Activated naive CD8-positive, alpha-beta T cell treated with anti-CD3 and anti-CD28 coated beads, Interleukin-2, amount 10 ng/mL, durations not matched to agents 7 days and 5 days (primary cell): ENCODE data around the gene PLAC8. TPM values are rescaled to one million over a fixed set of nuclear protein-coding genes. Genes with fewer than 3 reads are reported as not detected.
A peak's percentile ranks its signal among the peaks of the same experiment; 100 is the strongest.
"Not testable (repeated sequence)": the region's sequence is repeated elsewhere in the genome, so short reads cannot be mapped to it uniquely, and the experiment has no call there.

Experiments
- ATAC-seq: fragments of 150-1000 bp; cut with Tn5 transposase; one replicate; pipeline ENCODE4 v1.10.0; 2021; ENCODE audit warnings: low read depth, moderate library complexity
- POLR2A ChIA-PET: fragments of 350-600 bp; sonication (Branson Sonifier 250); formaldehyde crosslinking; loops from one replicate; lab custom pipeline; 2021; ENCODE audit warnings: antibody characterized with exemption; lab: Charles Lee
- DNase-seq: peaks from one replicate; pipeline ENCODE4 v3.0.0; 2021
- H3K27ac Mint-ChIP-seq: one replicate; pipeline ENCODE4 v1.8.0; 2022; ENCODE audit warnings: mild to moderate bottlenecking, mixed read lengths
- H3K27me3 Mint-ChIP-seq: one replicate; pipeline ENCODE4 v1.8.0; 2022; ENCODE audit warnings: mild to moderate bottlenecking, moderate library complexity, mixed read lengths
- H3K36me3 Mint-ChIP-seq: one replicate; pipeline ENCODE4 v1.8.0; 2021; ENCODE audit warnings: mild to moderate bottlenecking, mixed read lengths
- H3K4me1 Mint-ChIP-seq: one replicate; pipeline ENCODE4 v1.8.0; 2021; ENCODE audit warnings: mixed read lengths
- H3K4me3 Mint-ChIP-seq: one replicate; pipeline ENCODE4 v1.8.0; 2022; ENCODE audit warnings: mild to moderate bottlenecking, moderate library complexity, mixed read lengths
- H3K9me3 Mint-ChIP-seq: one replicate; pipeline ENCODE4 v1.8.0; 2021; ENCODE audit warnings: mixed read lengths
- total RNA-seq, 2 experiments: library from RNA; stranded (reverse); gene quantifications; one replicate each; pipeline ENCODE4 v1.2.3, GENCODE V29; 2021

The PLAC8 gene
- total RNA-seq, result 100 to 1,000 TPM; 305 to 314 TPM

DNA sequence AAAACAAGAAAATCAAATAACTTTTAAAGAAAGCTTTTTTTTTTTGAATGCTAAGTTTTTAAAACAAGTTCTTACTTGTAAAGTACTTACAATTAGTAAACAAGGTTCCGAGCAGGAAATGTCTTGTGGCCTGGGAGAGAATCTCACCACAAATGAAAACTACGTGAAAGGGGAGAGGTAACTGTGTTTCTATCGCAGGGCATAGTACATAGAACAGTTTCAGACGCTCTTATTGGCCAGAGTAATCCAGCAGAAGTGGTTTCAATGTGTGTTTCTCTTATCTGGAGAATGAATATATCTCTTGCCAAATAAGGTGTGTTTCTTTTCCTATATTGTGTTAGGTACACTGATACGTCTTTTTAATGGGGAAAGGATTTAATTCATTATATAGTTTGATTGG, at the start of gene PLAC8:
Gene PLAC8 (minus strand): TSS at position 154 of the 400 bp plus-strand sequence. CDS start 6,808 bp downstream, outside the sequence.
- H3K4me3 Mint-ChIP-seq, result peak within 1 kb of the TSS; percentile 97
- H3K27me3 Mint-ChIP-seq, result no peaks in the 10 kb centered on the region
- ATAC-seq (peak; percentile 59), DNase-seq (no peak)
- POLR2A ChIA-PET, result interaction anchor here (0.5 to 8.7 kb wide), 8 partner anchors 9 to 206 kb away, joined by 3 to 252 read pairs (median 10); no protein-coding TSS in a partner anchor
- H3K9me3 Mint-ChIP-seq, result no peaks in the 10 kb centered on the region
- peak within 1 kb of the TSS; percentile 97 for H3K27ac Mint-ChIP-seq
- H3K4me1 Mint-ChIP-seq, result peaks cover 32% of the 10 kb centered on the region
- peaks cover 38% of the 10 kb centered on the region for H3K36me3 Mint-ChIP-seq

- no peaks in the 10 kb centered on the region for H3K27me3 Mint-ChIP-seq
- H3K4me1 Mint-ChIP-seq, result peaks cover 22% of the 10 kb centered on the region
- H3K4me3 Mint-ChIP-seq, result no peak overlapping the region
- ATAC-seq (no peak), DNase-seq (no peak)
- no peak overlapping the region for H3K27ac Mint-ChIP-seq
- POLR2A ChIA-PET, result interaction anchor here (0.6 kb wide), 1 partner anchor 100 kb away, joined by 3 read pairs; no protein-coding TSS in a partner anchor
- peaks cover 16% of the 10 kb centered on the region for H3K9me3 Mint-ChIP-seq
- H3K36me3 Mint-ChIP-seq, result peaks cover 21% of the 10 kb centered on the region
Measured at GRCh38 chr4:83153417-83153816, 38.9 kb upstream of the PLAC8 start.

DNA sequence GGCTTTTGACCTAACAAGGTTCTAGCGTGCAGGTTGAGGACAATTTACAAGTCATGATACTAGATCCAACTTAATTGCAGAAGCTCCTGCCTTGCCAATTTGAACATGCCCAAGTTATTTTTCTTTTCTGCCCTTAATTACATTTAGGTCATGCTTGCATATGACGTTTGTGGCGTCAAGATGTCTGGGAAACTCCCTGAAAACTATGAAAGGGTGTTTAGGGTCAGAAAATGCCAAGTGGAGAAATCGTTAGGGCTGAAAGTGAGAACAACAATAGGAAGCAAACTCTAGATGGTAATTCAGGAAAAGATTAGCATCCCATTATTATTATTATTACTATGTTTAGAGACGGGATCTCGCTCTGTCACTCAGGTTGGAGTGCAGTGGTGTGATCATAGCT, 38.2 kb upstream of the PLAC8 start:
- Mint-ChIP-seq H3K9me3 (peaks cover 16% of the 10 kb centered on the region), H3K4me1 (peaks cover 22% of the 10 kb centered on the region), H3K27ac (no peak overlapping the region), H3K4me3 (no peak overlapping the region), H3K27me3 (no peaks in the 10 kb centered on the region), H3K36me3 (peaks cover 22% of the 10 kb centered on the region)
- DNase-seq (no peak), ATAC-seq (no peak)
- POLR2A ChIA-PET, result interaction anchor here (0.6 kb wide), 1 partner anchor 101 kb away, joined by 3 read pairs; no protein-coding TSS in a partner anchor

- H3K4me1 Mint-ChIP-seq, result peaks cover 22% of the 10 kb centered on the region
- POLR2A ChIA-PET, result no interaction called here
Measured at GRCh38 chr4:83151651-83152050, 37.1 kb upstream of the PLAC8 start.

GRCh38 chr4:83150653-83151330, 36.3 kb upstream of the PLAC8 start:
- no peak for DNase-seq
- Mint-ChIP-seq H3K4me1 (peaks cover 22% of the 10 kb centered on the region), H3K27ac (no peak overlapping the region), H3K9me3 (peaks cover 7% of the 10 kb centered on the region), H3K4me3 (no peak overlapping the region), H3K27me3 (no peaks in the 10 kb centered on the region), H3K36me3 (peaks cover 15% of the 10 kb centered on the region)
- ATAC-seq, result no peak
- POLR2A ChIA-PET, result interaction anchor here (0.8 to 1.1 kb wide), 2 partner anchors 12 to 38 kb away, joined by 3 read pairs; no protein-coding TSS in a partner anchor

More at GRCh38 chr4:83151651-83152050, 37.1 kb upstream of the PLAC8 start:
- no peak overlapping the region for H3K27ac Mint-ChIP-seq
- no peak for DNase-seq
- no peak overlapping the region for H3K4me3 Mint-ChIP-seq
- peaks cover 18% of the 10 kb centered on the region for H3K36me3 Mint-ChIP-seq
- H3K27me3 Mint-ChIP-seq, result no peaks in the 10 kb centered on the region
- ATAC-seq, result no peak
- peaks cover 14% of the 10 kb centered on the region for H3K9me3 Mint-ChIP-seq

DNA sequence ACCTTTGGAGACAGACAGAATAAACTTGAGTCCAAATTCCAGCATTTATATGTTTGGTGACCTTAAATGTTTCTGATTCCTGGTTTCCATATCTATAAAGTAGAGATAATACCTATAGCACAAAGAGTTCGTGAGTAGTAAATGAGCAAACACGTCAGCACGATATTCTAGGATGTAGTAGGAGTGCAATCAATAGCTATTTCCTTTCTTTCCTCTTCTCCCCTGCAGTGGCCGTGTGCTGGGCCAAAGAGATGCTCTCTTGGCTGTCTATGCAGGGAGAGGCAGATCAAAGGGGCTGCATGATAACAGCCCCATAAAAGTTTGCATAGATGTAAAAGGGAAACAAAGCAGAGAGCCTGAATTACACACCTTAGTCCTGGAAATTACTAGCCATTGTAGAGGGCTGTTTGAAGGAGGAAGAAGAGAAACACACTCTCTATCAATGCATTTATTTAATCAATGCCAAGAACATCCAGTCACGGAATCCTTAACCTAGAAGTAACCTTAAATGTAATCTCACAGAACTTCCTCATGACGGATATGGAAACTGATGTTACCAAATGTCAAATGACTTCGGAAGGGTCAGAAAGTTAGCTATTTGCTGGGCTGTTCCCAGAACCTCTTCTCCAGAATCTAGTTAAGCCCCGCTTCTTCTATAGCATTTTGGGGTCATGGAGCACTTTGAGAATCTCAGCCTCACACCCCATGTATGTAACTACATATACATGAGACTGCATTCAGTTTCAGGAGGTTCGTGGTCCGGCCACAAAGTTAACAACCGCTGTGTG, 35.5 kb upstream of the PLAC8 start:
- Mint-ChIP-seq H3K9me3 (peaks cover 5% of the 10 kb centered on the region), H3K27me3 (no peaks in the 10 kb centered on the region), H3K27ac (no peak overlapping the region), H3K4me3 (no peak overlapping the region), H3K4me1 (peaks cover 22% of the 10 kb centered on the region), H3K36me3 (peaks cover 14% of the 10 kb centered on the region)
- ATAC-seq (no peak), DNase-seq (no peak)
- POLR2A ChIA-PET, result interaction anchor here (0.8 to 1.1 kb wide), 2 partner anchors 11 to 37 kb away, joined by 3 read pairs; no protein-coding TSS in a partner anchor

DNA sequence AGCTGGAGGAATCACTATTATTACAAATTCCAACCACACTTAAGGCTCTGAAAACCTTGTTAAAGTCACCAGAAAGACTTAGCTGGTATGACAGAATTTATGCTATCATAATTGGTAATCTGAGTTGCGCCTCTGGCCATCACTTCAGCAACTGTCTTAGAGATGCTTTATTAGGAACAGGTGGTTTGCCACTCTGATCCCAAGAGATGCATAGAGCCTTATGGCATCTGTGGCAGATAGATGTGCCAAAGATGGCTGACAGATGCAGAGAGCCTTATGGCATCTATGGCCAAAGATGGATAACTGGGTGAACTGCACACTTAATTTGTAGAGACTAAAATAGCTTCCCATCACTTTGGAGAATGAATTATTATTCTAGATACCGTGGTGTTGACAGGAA, 32.3 kb upstream of the PLAC8 start:
- DNase-seq, result no peak

GRCh38 chr4:83145776-83146175, 31.2 kb upstream of the PLAC8 start:
- not testable (repeated sequence) for H3K27me3 Mint-ChIP-seq, H3K4me3 Mint-ChIP-seq, DNase-seq, H3K27ac Mint-ChIP-seq
- H3K36me3 Mint-ChIP-seq, result peaks cover 18% of the 10 kb centered on the region
- H3K4me1 Mint-ChIP-seq, result peaks cover 12% of the 10 kb centered on the region
- POLR2A ChIA-PET, result interaction anchor here (0.6 kb wide), 2 partner anchors 20 to 107 kb away, joined by 3 read pairs; no protein-coding TSS in a partner anchor
- H3K9me3 Mint-ChIP-seq, result peaks cover 12% of the 10 kb centered on the region
- peak; percentile 72 for ATAC-seq

More for the DNA sequence above, 32.3 kb upstream of the PLAC8 start:
- Mint-ChIP-seq H3K36me3 (peaks cover 18% of the 10 kb centered on the region), H3K9me3 (peaks cover 12% of the 10 kb centered on the region), H3K4me1 (peaks cover 17% of the 10 kb centered on the region), H3K27me3 (no peaks in the 10 kb centered on the region), H3K27ac (no peak overlapping the region), H3K4me3 (no peak overlapping the region)
- no peak for ATAC-seq
- POLR2A ChIA-PET, result interaction anchor here (0.9 to 1.5 kb wide), 3 partner anchors 36 to 73 kb away, joined by 3 read pairs; no protein-coding TSS in a partner anchor

DNA sequence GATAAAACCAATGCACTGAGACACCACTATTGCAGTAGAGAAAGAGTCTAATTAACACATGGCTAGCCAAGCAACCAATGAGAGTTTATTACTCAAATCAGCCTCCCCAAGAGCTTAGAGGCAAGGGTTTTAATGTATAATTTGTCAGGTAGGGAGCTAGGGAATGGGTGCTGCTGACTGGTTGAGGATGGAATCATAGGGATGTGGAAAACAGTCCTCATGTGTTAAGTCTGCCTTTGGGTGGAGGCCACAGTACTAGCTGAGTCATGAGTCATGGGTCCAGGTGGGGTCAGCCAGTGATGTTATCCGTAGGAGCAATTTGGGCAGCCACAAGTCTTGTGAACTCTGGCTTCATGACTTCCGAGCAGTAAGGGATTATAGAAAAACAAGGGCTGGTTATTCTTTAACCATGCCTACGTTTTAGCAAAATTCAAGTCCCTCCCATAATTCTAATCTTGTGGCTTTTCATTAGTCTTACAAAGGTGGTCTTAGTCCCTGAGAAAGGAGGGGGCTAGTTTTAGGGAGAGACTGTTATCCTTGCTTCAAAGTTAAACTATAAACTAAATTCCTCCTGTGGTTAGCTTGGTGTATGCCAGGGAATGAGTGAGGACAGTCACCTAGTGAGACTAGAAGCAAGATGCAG, 25.1 kb upstream of the PLAC8 start:
- POLR2A ChIA-PET, result interaction anchor here (0.9 to 5.4 kb wide), 5 partner anchors 13 to 92 kb away, joined by 3 to 67 read pairs (median 4); partner anchors contain the start of gene PLAC8
- ATAC-seq (peak; percentile 16), DNase-seq (no peak)
- H3K36me3 Mint-ChIP-seq, result peaks cover 39% of the 10 kb centered on the region
- peaks cover 31% of the 10 kb centered on the region for H3K4me1 Mint-ChIP-seq
- no peaks in the 10 kb centered on the region for H3K27me3 Mint-ChIP-seq
- H3K27ac Mint-ChIP-seq, result peak overlapping the region; percentile 96
- peaks cover 28% of the 10 kb centered on the region for H3K9me3 Mint-ChIP-seq
- peak overlapping the region; percentile 63 for H3K4me3 Mint-ChIP-seq

DNA sequence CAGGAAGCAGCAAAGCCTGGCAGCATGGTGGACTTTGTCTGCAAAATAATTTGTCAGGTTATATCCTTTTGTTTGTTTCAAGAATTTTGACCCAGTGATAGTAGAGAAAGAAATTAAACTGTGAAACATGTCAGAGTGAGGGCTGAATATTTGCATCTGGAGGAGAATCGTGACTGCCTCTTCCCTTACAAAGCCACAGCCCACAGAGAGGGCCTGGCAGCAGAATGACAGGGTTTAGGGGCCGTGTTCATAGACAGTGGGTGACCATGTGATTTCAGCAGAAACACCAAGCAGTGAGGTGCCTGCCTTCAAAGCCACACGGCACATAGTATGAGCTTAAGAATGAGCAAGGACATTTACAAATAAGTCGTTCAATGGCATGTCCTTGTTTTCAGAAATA, 24.4 kb upstream of the PLAC8 start:
- H3K27me3 Mint-ChIP-seq, result no peaks in the 10 kb centered on the region
- H3K27ac Mint-ChIP-seq, result peak overlapping the region; percentile 96
- POLR2A ChIA-PET, result interaction anchor here (0.6 to 5.4 kb wide), 8 partner anchors 12 to 79 kb away, joined by 3 to 67 read pairs (median 4); partner anchors contain the start of gene PLAC8
- DNase-seq (peak; percentile 66), ATAC-seq (peak; percentile 100)
- peaks cover 31% of the 10 kb centered on the region for H3K4me1 Mint-ChIP-seq
- peaks cover 42% of the 10 kb centered on the region for H3K36me3 Mint-ChIP-seq
- peaks cover 31% of the 10 kb centered on the region for H3K9me3 Mint-ChIP-seq
- H3K4me3 Mint-ChIP-seq, result peak overlapping the region; percentile 63

- Mint-ChIP-seq H3K4me3 (no peak overlapping the region), H3K27ac (no peak overlapping the region), H3K27me3 (no peaks in the 10 kb centered on the region), H3K4me1 (peaks cover 17% of the 10 kb centered on the region), H3K36me3 (peaks cover 35% of the 10 kb centered on the region), H3K9me3 (peaks cover 27% of the 10 kb centered on the region)
- POLR2A ChIA-PET, result no interaction called here
- no peak for ATAC-seq
- no peak for DNase-seq
Measured at GRCh38 chr4:83132065-83132464, 17.5 kb upstream of the PLAC8 start.

DNA sequence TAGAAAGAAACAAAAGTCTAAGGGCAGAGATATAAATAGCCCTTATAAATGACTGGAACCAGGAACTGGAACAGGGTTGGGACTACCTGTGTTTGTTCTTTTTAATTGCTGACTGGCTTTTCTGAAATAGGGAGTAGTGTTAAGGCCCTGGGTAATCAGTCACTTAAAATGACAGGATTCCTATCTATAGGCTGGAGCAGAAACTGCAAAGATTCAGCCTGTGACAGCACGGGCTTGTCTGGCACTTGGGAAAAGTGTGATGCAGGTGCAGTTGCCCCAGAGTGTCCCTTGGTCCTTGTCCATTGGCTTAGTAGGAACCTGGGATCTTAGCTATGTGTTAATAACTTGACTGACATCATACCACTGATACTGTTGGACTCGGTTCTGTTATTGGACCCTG, 14.7 kb upstream of the PLAC8 start:
- no peak for DNase-seq
- Mint-ChIP-seq H3K9me3 (peaks cover 8% of the 10 kb centered on the region), H3K27ac (no peak overlapping the region), H3K4me1 (peaks cover 28% of the 10 kb centered on the region), H3K27me3 (no peaks in the 10 kb centered on the region), H3K36me3 (peaks cover 12% of the 10 kb centered on the region), H3K4me3 (no peak overlapping the region)
- no peak for ATAC-seq
- POLR2A ChIA-PET, result no interaction called here
